Adrenal gland (tissue), 5 donors: ENCODE data around the gene RGCC.

Experiments used
- POLR2A ChIP-seq, 2 donors: fragments of 450-650 bp; IDR thresholded peaks; one replicate each; pipeline ENCODE4 v1.6.1; 2017; ENCODE audit warnings: antibody characterized with exemption in 2 of 2, mild to moderate bottlenecking in 2 of 2, moderate library complexity in 1 of 2
- TF ChIP-seq, protein P1 (sequence below), 6 experiments: fragments of 450-650 bp in 4 of 6; fragments of 200-600 bp in 2 of 6; sonication (generic) in 1 of 6; IDR thresholded peaks; 1 replicate in 5 of 6; 2 replicates in 1 of 6; pipeline versions ENCODE4 v1.5.1 to v1.8.0; 2016 to 2021; ENCODE audit warnings: antibody characterized with exemption in 6 of 6, mild to moderate bottlenecking in 2 of 6, moderate library complexity in 1 of 6
- donor health status: DM: no; HTN: no; CAD: no.

DNA sequence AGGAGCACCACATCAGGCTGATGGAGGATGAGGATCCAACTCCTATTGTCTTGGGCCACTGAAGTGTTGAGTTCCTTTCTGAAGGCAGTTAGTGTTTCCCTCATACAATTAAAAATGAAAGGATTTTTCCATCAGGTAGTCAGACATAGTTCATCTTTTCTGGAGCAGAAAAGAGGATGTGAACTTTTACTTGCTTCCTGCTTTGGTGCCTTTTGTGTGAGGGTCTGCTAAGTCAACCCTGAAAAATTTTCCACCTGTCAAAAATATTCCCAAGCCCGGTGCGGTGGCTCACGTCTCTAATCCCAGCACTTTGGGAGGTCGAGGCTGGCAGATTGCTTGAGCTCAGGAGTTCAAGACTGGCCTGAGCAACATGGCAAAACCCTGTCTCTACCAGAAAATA, 43.9 kb downstream of the RGCC start:
- TF ChIP-seq, protein P1, sequence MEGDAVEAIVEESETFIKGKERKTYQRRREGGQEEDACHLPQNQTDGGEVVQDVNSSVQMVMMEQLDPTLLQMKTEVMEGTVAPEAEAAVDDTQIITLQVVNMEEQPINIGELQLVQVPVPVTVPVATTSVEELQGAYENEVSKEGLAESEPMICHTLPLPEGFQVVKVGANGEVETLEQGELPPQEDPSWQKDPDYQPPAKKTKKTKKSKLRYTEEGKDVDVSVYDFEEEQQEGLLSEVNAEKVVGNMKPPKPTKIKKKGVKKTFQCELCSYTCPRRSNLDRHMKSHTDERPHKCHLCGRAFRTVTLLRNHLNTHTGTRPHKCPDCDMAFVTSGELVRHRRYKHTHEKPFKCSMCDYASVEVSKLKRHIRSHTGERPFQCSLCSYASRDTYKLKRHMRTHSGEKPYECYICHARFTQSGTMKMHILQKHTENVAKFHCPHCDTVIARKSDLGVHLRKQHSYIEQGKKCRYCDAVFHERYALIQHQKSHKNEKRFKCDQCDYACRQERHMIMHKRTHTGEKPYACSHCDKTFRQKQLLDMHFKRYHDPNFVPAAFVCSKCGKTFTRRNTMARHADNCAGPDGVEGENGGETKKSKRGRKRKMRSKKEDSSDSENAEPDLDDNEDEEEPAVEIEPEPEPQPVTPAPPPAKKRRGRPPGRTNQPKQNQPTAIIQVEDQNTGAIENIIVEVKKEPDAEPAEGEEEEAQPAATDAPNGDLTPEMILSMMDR (IDR thresholded peaks at IDR 0.05): no peak
- TF ChIP-seq POLR2A (IDR thresholded peaks at IDR 0.05): no peak
